ENCODE results near the gene KPNA1.
"Not testable (repeated sequence)": the region's sequence is repeated elsewhere in the genome, so short reads cannot be mapped to it uniquely, and the experiment has no call there.

Gene KPNA1

GRCh38 chr3:122476532-122476931, 38.2 kb downstream of the KPNA1 start:
- no peak for DNase-seq (ENCODE audit: low spot score)

GRCh38 chr3:122475316-122475715, 39.4 kb downstream of the KPNA1 start:
- DNase-seq (ENCODE audit: low spot score) = no peak

GRCh38 chr3:122469659-122470058, 45.1 kb downstream of the KPNA1 start:
- no peak for DNase-seq (ENCODE audit: low spot score)

- DNase-seq (ENCODE audit: low spot score) = no peak
Observed at GRCh38 chr3:122468896-122469533, 45.7 kb downstream of the KPNA1 start.

- DNase-seq (ENCODE audit: low spot score) = no peak
Observed at GRCh38 chr3:122466701-122467240, 48.0 kb downstream of the KPNA1 start.

GRCh38 chr3:122464659-122465058, 50.1 kb downstream of the KPNA1 start:
- DNase-seq (ENCODE audit: low spot score) = no peak

- no peak for DNase-seq (ENCODE audit: low spot score)
Observed at GRCh38 chr3:122462406-122462805, 52.3 kb downstream of the KPNA1 start.

GRCh38 chr3:122461806-122462205, 52.9 kb downstream of the KPNA1 start:
- no peak for DNase-seq (ENCODE audit: low spot score)

GRCh38 chr3:122458992-122459391, 55.7 kb downstream of the KPNA1 start:
- DNase-seq (ENCODE audit: low spot score) = no peak

GRCh38 chr3:122457706-122458105, 57.0 kb downstream of the KPNA1 start:
- no peak for DNase-seq (ENCODE audit: low spot score)

- DNase-seq (ENCODE audit: low spot score) = no peak
Observed at GRCh38 chr3:122456074-122456473, 58.7 kb downstream of the KPNA1 start.

GRCh38 chr3:122451371-122451770, 63.4 kb downstream of the KPNA1 start:
- DNase-seq (ENCODE audit: low spot score) = no peak

GRCh38 chr3:122448218-122448617, 66.5 kb downstream of the KPNA1 start:
- DNase-seq (ENCODE audit: low spot score) = not testable (repeated sequence)

GRCh38 chr3:122444491-122444887, 70.2 kb downstream of the KPNA1 start:
- DNase-seq (ENCODE audit: low spot score) = not testable (repeated sequence)

GRCh38 chr3:122443762-122444490, 70.8 kb downstream of the KPNA1 start:
- peak; percentile 82 for DNase-seq (ENCODE audit: low spot score)

- DNase-seq (ENCODE audit: low spot score) = peak; percentile 57
Observed at GRCh38 chr3:122443090-122443489, 71.6 kb downstream of the KPNA1 start.

- DNase-seq (ENCODE audit: low spot score) = no peak
Observed at GRCh38 chr3:122435950-122436349, 78.8 kb downstream of the KPNA1 start.

- no peak for DNase-seq (ENCODE audit: low spot score)
Observed at GRCh38 chr3:122430371-122430770, 84.4 kb downstream of the KPNA1 start.

- DNase-seq (ENCODE audit: low spot score) = no peak
Observed at GRCh38 chr3:122427857-122428471, 86.8 kb downstream of the KPNA1 start.

GRCh38 chr3:122421836-122422235, 92.9 kb downstream of the KPNA1 start:
- no peak for DNase-seq (ENCODE audit: low spot score)

GRCh38 chr3:122421101-122421500, 93.6 kb downstream of the KPNA1 start:
- no peak for DNase-seq (ENCODE audit: low spot score)

- DNase-seq (ENCODE audit: low spot score) = peak; percentile 5
Observed at GRCh38 chr3:122416966-122417365, 97.8 kb downstream of the KPNA1 start.
